GM12878 (cell line): ENCODE results near the gene NLGN1. TPM values are rescaled to one million over a fixed set of nuclear protein-coding genes. Genes with fewer than 3 reads are reported as not detected.
"Not testable (repeated sequence)": the region's sequence is repeated elsewhere in the genome, so short reads cannot be mapped to it uniquely, and the experiment has no call there.

Experiments
- ATAC-seq: fragments of 200-7000 bp; cut with Tn5 transposase; 3 replicates; pipeline ENCODE4 v1.9.1; 2020; ENCODE audit warnings: mild to moderate bottlenecking, moderate library complexity
- BruUV-seq: library from RNA; stranded (reverse); fragments of 400-500 nt; replicated peaks from 2 replicates; lab custom pipeline; 2021; lab: Mats Ljungman, UMichigan
- CTCF ChIA-PET: fragments of 300-600 bp; sonication (Branson Sonifier 250); formaldehyde crosslinking; extraction: SDS; loops from one replicate; lab custom pipeline; 2021; ENCODE audit warnings: inconsistent platforms; lab: Yijun Ruan, JAX
- POLR2A ChIA-PET: fragments of 350-600 bp; formaldehyde crosslinking; extraction: SDS; loops from one replicate; lab custom pipeline; 2021; ENCODE audit warnings: inconsistent platforms; lab: Charles Lee
- RAD21 ChIA-PET: fragments of 300-600 bp; sonication (Branson Sonifier 250); formaldehyde crosslinking; loops from one replicate; lab custom pipeline; 2023; ENCODE audit warnings: antibody characterized with exemption; ENCODE audit not compliant: unreplicated experiment; lab: Charles Lee
- SMC1A ChIA-PET: fragments of 300-600 bp; sonication (Branson Sonifier 250); formaldehyde crosslinking; loops from one replicate; lab custom pipeline; 2023; ENCODE audit not compliant: unreplicated experiment, uncharacterized antibody; lab: Charles Lee
- DNase-seq: peaks from one replicate; pipeline ENCODE4 v3.0.0-alpha.2; 2011; ENCODE audit warnings: low read depth, low spot score
- FAIRE-seq: peaks from 3 replicates; lab custom pipeline; 2011; peaks lifted over from hg19 to GRCh38; lab: Jason Lieb, UNC
- H2AFZ ChIP-seq: 2 replicates; pipeline ENCODE4 v1.6.0; 2011; ENCODE audit warnings: low read depth, low read length, control low read depth; ENCODE audit not compliant: control insufficient read depth
- H3K27ac ChIP-seq: 2 replicates; pipeline ENCODE4 v1.5.1; 2011; ENCODE audit warnings: control low read depth; ENCODE audit not compliant: control insufficient read depth, insufficient read depth
- H3K27me3 ChIP-seq, 2 experiments: replicated peaks in 1 of 2; 2 replicates each; pipeline versions ENCODE4 v1.6.0 to v1.6.1; 2011; ENCODE audit warnings: low read length in 1 of 2; ENCODE audit not compliant: control insufficient read depth in 2 of 2, insufficient read depth in 2 of 2
- H3K36me3 ChIP-seq, 2 experiments: 2 replicates each; pipeline ENCODE4 v1.5.1; 2011; ENCODE audit warnings: low read length in 1 of 2; ENCODE audit not compliant: control insufficient read depth in 2 of 2, insufficient read depth in 2 of 2
- H3K4me1 ChIP-seq: 2 replicates; pipeline ENCODE4 v1.6.1; 2011; ENCODE audit warnings: mild to moderate bottlenecking, low read length, moderate library complexity, mixed read lengths; ENCODE audit not compliant: control insufficient read depth, insufficient read depth
- H3K4me2 ChIP-seq: 2 replicates; pipeline ENCODE4 v1.6.0; 2011; ENCODE audit warnings: control low read depth; ENCODE audit not compliant: control insufficient read depth, insufficient read depth
- H3K4me3 ChIP-seq: fragments of 200-600 bp; sonication (generic); 2 replicates; pipeline ENCODE4 v1.5.1; 2016
- H3K79me2 ChIP-seq: 2 replicates; pipeline ENCODE4 v1.6.0; 2011; ENCODE audit warnings: low read length; ENCODE audit not compliant: control insufficient read depth, insufficient read depth
- H3K9ac ChIP-seq: 2 replicates; pipeline ENCODE4 v1.8.0; 2011; ENCODE audit warnings: low read length, control low read depth, mixed read lengths; ENCODE audit not compliant: control insufficient read depth, insufficient read depth
- H3K9me3 ChIP-seq: replicated peaks from 3 replicates; pipeline ENCODE4 v1.5.1; 2011; ENCODE audit warnings: mild to moderate bottlenecking, low read length; ENCODE audit not compliant: control insufficient read depth, insufficient read depth
- H4K20me1 ChIP-seq: 2 replicates; pipeline ENCODE4 v1.6.0; 2011; ENCODE audit not compliant: control insufficient read depth, insufficient read depth
- KDM1A ChIP-seq: fragments of 200-600 bp; sonication (generic); IDR thresholded peaks from 2 replicates; pipeline ENCODE4 v1.6.1; 2016; ENCODE audit warnings: borderline replicate concordance
- WGBS: methylation state at CpG from one replicate; pipeline ENCODE4 v1.1.6; 2016; ENCODE audit warnings: low lambda C conversion rate; ENCODE audit not compliant: insufficient replicate concordance, insufficient coverage; ENCODE audit errors: missing lambda C conversion rate; 5-methylcytosine and 5-hydroxymethylcytosine counted together
- in situ Hi-C: fragments of 300-500 bp; cut with MboI; formaldehyde crosslinking; loops from 9 replicates; pipeline ENCODE4 v1.14.3; 2018; ENCODE audit warnings: mixed read lengths
- intact Hi-C: fragments of 100-400 bp; cut with micrococcal nuclease; formaldehyde crosslinking; loops from one replicate; pipeline ENCODE4 v1.14.2; 2022; ENCODE audit not compliant: unreplicated experiment
- polyA plus RNA-seq, 11 experiments: library from polyadenylated mRNA; depleted of rRNA in 4 of 11; unstranded in 6 of 11; stranded (reverse) in 5 of 11; fragments of >200 nt; fragmentation: Nextera tagmentation in 4 of 11; fragmentation: Illumina TruSeq in 1 of 11; extraction: Ambion mirVana in 4 of 11; extraction: Trizol in 1 of 11; gene quantifications; 1 replicate in 1 of 11; 2 replicates in 10 of 11; pipeline versions ENCODE4 v1.2.1 to v1.2.3, GENCODE V29; 2011 to 2016; ENCODE audit warnings: inconsistent platforms in 2 of 11, missing spikeins in 2 of 11, low read depth in 1 of 11
- total RNA-seq, 4 experiments: library from RNA; depleted of rRNA in 3 of 4; stranded (reverse); fragments of >200 nt in 3 of 4; fragmentation: Illumina TruSeq in 1 of 4; extraction: Trizol in 1 of 4; gene quantifications; 2 replicates each; pipeline versions ENCODE4 v1.2.1 to v1.2.3, GENCODE V29; 2013 to 2021
- TF ChIP-seq, protein P1 (sequence below): fragments of 450-650 bp; IDR thresholded peaks from 2 replicates; pipeline ENCODE4 v1.6.1; 2017; ENCODE audit warnings: mild to moderate bottlenecking, moderate library complexity

Gene NLGN1
- total and polyA plus RNA-seq, 10 of the 15 experiments (the other 5 are each of a cell fraction or from before 2014, with no cell fraction given): not detected

DNA sequence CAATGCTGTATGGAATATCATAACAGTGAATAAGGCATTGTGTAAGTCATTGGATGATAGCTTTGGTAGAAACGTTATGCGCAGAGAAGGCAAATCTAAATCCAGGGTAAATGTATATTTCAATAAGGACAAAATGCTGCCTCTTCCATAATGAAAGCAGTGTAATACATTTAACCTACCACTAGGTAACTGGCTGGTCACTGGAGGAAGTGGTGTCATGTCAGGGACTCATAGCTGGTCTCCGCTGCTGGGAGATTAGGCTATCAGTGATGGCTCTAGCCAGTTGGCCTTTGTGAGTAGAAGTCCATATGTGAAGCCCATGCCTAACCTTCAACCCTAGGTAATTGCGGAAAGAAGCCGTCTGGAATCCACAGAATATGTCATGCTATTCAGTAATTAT is 140.9 kb downstream of the NLGN1 start (continued):
- TF ChIP-seq, protein P1, sequence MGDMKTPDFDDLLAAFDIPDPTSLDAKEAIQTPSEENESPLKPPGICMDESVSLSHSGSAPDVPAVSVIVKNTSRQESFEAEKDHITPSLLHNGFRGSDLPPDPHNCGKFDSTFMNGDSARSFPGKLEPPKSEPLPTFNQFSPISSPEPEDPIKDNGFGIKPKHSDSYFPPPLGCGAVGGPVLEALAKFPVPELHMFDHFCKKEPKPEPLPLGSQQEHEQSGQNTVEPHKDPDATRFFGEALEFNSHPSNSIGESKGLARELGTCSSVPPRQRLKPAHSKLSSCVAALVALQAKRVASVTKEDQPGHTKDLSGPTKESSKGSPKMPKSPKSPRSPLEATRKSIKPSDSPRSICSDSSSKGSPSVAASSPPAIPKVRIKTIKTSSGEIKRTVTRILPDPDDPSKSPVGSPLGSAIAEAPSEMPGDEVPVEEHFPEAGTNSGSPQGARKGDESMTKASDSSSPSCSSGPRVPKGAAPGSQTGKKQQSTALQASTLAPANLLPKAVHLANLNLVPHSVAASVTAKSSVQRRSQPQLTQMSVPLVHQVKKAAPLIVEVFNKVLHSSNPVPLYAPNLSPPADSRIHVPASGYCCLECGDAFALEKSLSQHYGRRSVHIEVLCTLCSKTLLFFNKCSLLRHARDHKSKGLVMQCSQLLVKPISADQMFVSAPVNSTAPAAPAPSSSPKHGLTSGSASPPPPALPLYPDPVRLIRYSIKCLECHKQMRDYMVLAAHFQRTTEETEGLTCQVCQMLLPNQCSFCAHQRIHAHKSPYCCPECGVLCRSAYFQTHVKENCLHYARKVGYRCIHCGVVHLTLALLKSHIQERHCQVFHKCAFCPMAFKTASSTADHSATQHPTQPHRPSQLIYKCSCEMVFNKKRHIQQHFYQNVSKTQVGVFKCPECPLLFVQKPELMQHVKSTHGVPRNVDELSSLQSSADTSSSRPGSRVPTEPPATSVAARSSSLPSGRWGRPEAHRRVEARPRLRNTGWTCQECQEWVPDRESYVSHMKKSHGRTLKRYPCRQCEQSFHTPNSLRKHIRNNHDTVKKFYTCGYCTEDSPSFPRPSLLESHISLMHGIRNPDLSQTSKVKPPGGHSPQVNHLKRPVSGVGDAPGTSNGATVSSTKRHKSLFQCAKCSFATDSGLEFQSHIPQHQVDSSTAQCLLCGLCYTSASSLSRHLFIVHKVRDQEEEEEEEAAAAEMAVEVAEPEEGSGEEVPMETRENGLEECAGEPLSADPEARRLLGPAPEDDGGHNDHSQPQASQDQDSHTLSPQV: no peak
- TF ChIP-seq KDM1A: no peak

GRCh38 chr3:173545590-173545989 is 148.0 kb downstream of the NLGN1 start:
- H3K36me3 ChIP-seq, H3K9ac ChIP-seq, FAIRE-seq, RAD21 ChIA-PET, in situ Hi-C loops, BruUV-seq, H3K27me3 ChIP-seq, H3K79me2 ChIP-seq, POLR2A ChIA-PET, DNase-seq, H3K4me2 ChIP-seq, intact Hi-C loops, ATAC-seq, CTCF ChIA-PET, H4K20me1 ChIP-seq, SMC1A ChIA-PET, H3K27ac ChIP-seq, H3K4me1 ChIP-seq, H3K9me3 ChIP-seq, H3K4me3 ChIP-seq, H2AFZ ChIP-seq: not testable (repeated sequence)
- WGBS: 38% methylated on average over 2 of the region's 2 CpGs
